Endothelial cell of umbilical vein (primary cell): ENCODE results near the gene PLOD2. TPM values are rescaled to one million over a fixed set of nuclear protein-coding genes. Genes with fewer than 3 reads are reported as not detected.

ENCODE experiments used
- BruUV-seq: library from RNA; stranded (reverse); fragments of 400-500 nt; replicated peaks from 2 replicates; lab custom pipeline; 2021; lab: Mats Ljungman, UMichigan
- CTCF ChIA-PET: fragments of 300-600, 350-600 bp; sonication (Branson Sonifier 250); formaldehyde crosslinking; loops from one replicate; lab custom pipeline; 2021; ENCODE audit warnings: antibody characterized with exemption, inconsistent platforms; lab: Charles Lee
- POLR2A ChIA-PET: fragments of 300-600, 350-600 bp; sonication (Branson Sonifier 250); formaldehyde crosslinking; loops from one replicate; lab custom pipeline; 2021; ENCODE audit warnings: antibody characterized with exemption, inconsistent platforms; lab: Charles Lee
- DNase-seq: peaks from one replicate; pipeline ENCODE4 v3.0.0-alpha.2; 2011; ENCODE audit warnings: low read depth, low spot score
- FAIRE-seq: peaks from 2 replicates; lab custom pipeline; 2011; peaks lifted over from hg19 to GRCh38; lab: Jason Lieb, UNC
- H2AFZ ChIP-seq: 2 replicates; pipeline ENCODE4 v1.6.0; 2012; ENCODE audit warnings: low read depth, low read length, control low read depth, inconsistent platforms
- H3K27ac ChIP-seq: 2 replicates; pipeline ENCODE4 v1.5.1; 2011; ENCODE audit warnings: low read depth, mild to moderate bottlenecking, control low read depth, low read length, moderate library complexity; ENCODE audit not compliant: insufficient read depth
- H3K27me3 ChIP-seq, 2 experiments: 2 replicates each; pipeline versions ENCODE4 v1.6.0 to v1.6.1; 2011; ENCODE audit warnings: low read length in 2 of 2, mixed read lengths in 1 of 2; ENCODE audit not compliant: control insufficient read depth in 2 of 2, insufficient read depth in 2 of 2
- H3K36me3 ChIP-seq, 2 experiments: 2 replicates in 1 of 2; 3 replicates in 1 of 2; pipeline ENCODE4 v1.5.1; 2011; ENCODE audit warnings: low read length in 2 of 2, mild to moderate bottlenecking in 1 of 2, moderate library complexity in 1 of 2; ENCODE audit not compliant: control insufficient read depth in 2 of 2, insufficient read depth in 2 of 2; ENCODE audit errors: extremely low read depth in 1 of 2
- H3K4me1 ChIP-seq: 3 replicates; pipeline ENCODE4 v1.5.1; 2011; ENCODE audit warnings: mild to moderate bottlenecking, low read length; ENCODE audit not compliant: control insufficient read depth, insufficient read depth; ENCODE audit errors: extremely low read depth
- H3K4me2 ChIP-seq: 2 replicates; pipeline ENCODE4 v1.6.1; 2011; ENCODE audit warnings: low read length, control low read depth, mixed read lengths; ENCODE audit not compliant: insufficient read depth
- H3K4me3 ChIP-seq, 3 experiments: fragments of 200-600 bp in 1 of 3; sonication (generic), shearing (Covaris generic) in 1 of 3; replicated peaks in 1 of 3; 2 replicates each; pipeline ENCODE4 v1.5.1; 2011 to 2016; ENCODE audit warnings: control low read depth in 3 of 3, low read length in 3 of 3, mild to moderate bottlenecking in 2 of 3, inconsistent platforms in 1 of 3, low read depth in 1 of 3, moderate library complexity in 1 of 3; ENCODE audit not compliant: insufficient read depth in 1 of 3
- H3K79me2 ChIP-seq: 2 replicates; pipeline ENCODE4 v1.6.0; 2012; ENCODE audit warnings: low read length, inconsistent platforms; ENCODE audit not compliant: control insufficient read depth, insufficient read depth
- H3K9ac ChIP-seq: replicated peaks from 2 replicates; pipeline ENCODE3; 2011; ENCODE audit warnings: low read length, control low read depth; ENCODE audit not compliant: insufficient read depth; ENCODE audit errors: extremely low read depth
- H3K9me1 ChIP-seq: replicated peaks from 3 replicates; pipeline ENCODE4 v1.6.0; 2011; ENCODE audit warnings: mild to moderate bottlenecking, low read length; ENCODE audit not compliant: control insufficient read depth, insufficient read depth; ENCODE audit errors: extremely low read depth
- H3K9me3 ChIP-seq: replicated peaks from 2 replicates; pipeline ENCODE4 v1.5.1; 2012; ENCODE audit warnings: low read length, inconsistent platforms; ENCODE audit not compliant: control insufficient read depth, insufficient read depth
- H4K20me1 ChIP-seq: replicated peaks from 2 replicates; pipeline ENCODE3; 2011; ENCODE audit warnings: mild to moderate bottlenecking, low read length; ENCODE audit not compliant: control insufficient read depth, insufficient read depth; ENCODE audit errors: extremely low read depth
- CTCF ChIP-seq, 2 donors: IDR thresholded peaks; 1 replicate in 1 of 2; 2 replicates in 1 of 2; pipeline ENCODE4 v1.5.1; 2011; ENCODE audit warnings: low read length in 2 of 2, mild to moderate bottlenecking in 2 of 2, moderate library complexity in 2 of 2, control low read depth in 1 of 2, inconsistent platforms in 1 of 2, low read depth in 1 of 2; ENCODE audit not compliant: insufficient read depth in 1 of 2; ENCODE audit errors: extremely low read depth in 1 of 2
- EZH2 ChIP-seq: IDR thresholded peaks from 2 replicates; pipeline ENCODE4 v1.6.1; 2012; ENCODE audit warnings: borderline replicate concordance, low read depth, mild to moderate bottlenecking, moderate library complexity, low read length, inconsistent platforms; ENCODE audit not compliant: severe bottlenecking
- FOS ChIP-seq: IDR thresholded peaks from 2 replicates; pipeline ENCODE4 v1.6.1; 2011; ENCODE audit warnings: mild to moderate bottlenecking, low read length, moderate library complexity, borderline replicate concordance; ENCODE audit not compliant: insufficient read depth
- GATA2 ChIP-seq: IDR thresholded peaks from 2 replicates; pipeline ENCODE4 v1.7.0; 2011; ENCODE audit warnings: low read depth, mild to moderate bottlenecking, moderate library complexity, mixed read lengths, low read length; ENCODE audit not compliant: insufficient read length, insufficient read depth
- JUN ChIP-seq: IDR thresholded peaks from 2 replicates; pipeline ENCODE4 v1.6.1; 2011; ENCODE audit warnings: borderline replicate concordance, low read depth; ENCODE audit not compliant: insufficient read length, insufficient read depth
- MYC ChIP-seq: IDR thresholded peaks from one replicate; pipeline ENCODE4 v1.6.1; 2011; ENCODE audit warnings: mild to moderate bottlenecking, low read depth, low read length
- POLR2A ChIP-seq: IDR thresholded peaks from 2 replicates; pipeline ENCODE4 v1.6.1; 2012; ENCODE audit warnings: low read depth, mild to moderate bottlenecking, control low read depth, low read length
- POLR2AphosphoS5 ChIP-seq: IDR thresholded peaks from 2 replicates; pipeline ENCODE4 v1.6.1; 2012; ENCODE audit warnings: low read depth, mild to moderate bottlenecking, control low read depth, low read length, moderate library complexity; ENCODE audit not compliant: insufficient read depth
- dilution Hi-C: fragments of 300-500 bp; cut with MboI; formaldehyde crosslinking; loops from one replicate; pipeline ENCODE4 v1.15.0; 2019; ENCODE audit warnings: low sequenced_read_pairs; ENCODE audit not compliant: extremely low pct_ligation_motif_present
- intact Hi-C: fragments of 100-400 bp; cut with micrococcal nuclease; formaldehyde crosslinking; loops from one replicate; pipeline ENCODE4 v1.10.0; 2022
- polyA plus RNA-seq, 4 experiments: library from polyadenylated mRNA; depleted of rRNA in 3 of 4; stranded (reverse) in 3 of 4; unstranded in 1 of 4; fragments of >200 nt; gene quantifications; 2 replicates each; pipeline versions ENCODE4 v1.2.1 to v1.2.3, GENCODE V29; 2011 to 2012; ENCODE audit warnings: missing spikeins in 1 of 4
- total RNA-seq: library from RNA; stranded (reverse); gene quantifications from 2 replicates; pipeline ENCODE4 v1.2.3, GENCODE V29; 2021
- TF ChIP-seq, protein P1 (sequence below): IDR thresholded peaks from 2 replicates; pipeline ENCODE4 v1.6.1; 2011; ENCODE audit not compliant: insufficient read depth, insufficient read length

The PLOD2 gene
- total and polyA plus RNA-seq, 2 donors (not counting 3 experiments of a cell fraction or from before 2014, with no cell fraction given) = 36.1 to 193 TPM

- intact Hi-C loops = no loop called here
- TF ChIP-seq GATA2 (no peak), MYC (no peak), POLR2AphosphoS5 (no peak), EZH2 (no peak), POLR2A (no peak), JUN (no peak), FOS (no peak), CTCF (IDR thresholded peaks at IDR 0.05; ENCODE audit: extremely low read depth in 1 of 2, insufficient read depth in 1 of 2, low read depth in 1 of 2, low read length in 2 of 2) (no peak)
- TF ChIP-seq, protein P1, sequence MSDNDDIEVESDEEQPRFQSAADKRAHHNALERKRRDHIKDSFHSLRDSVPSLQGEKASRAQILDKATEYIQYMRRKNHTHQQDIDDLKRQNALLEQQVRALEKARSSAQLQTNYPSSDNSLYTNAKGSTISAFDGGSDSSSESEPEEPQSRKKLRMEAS = no peak
- no peak for FAIRE-seq
Measured at GRCh38 chr3:146052056-146052790, 108.8 kb downstream of the PLOD2 start.

More at GRCh38 chr3:146052056-146052790, 108.8 kb downstream of the PLOD2 start:
- no TSS peak for BruUV-seq
- no peak overlapping the region for H3K4me2 ChIP-seq
- H3K27me3 ChIP-seq = no peaks in the 10 kb centered on the region
- no peaks in the 10 kb centered on the region for H3K4me1 ChIP-seq
- no peaks in the 10 kb centered on the region for H3K79me2 ChIP-seq
- H3K9ac ChIP-seq = no peak overlapping the region
- H3K4me3 ChIP-seq = no peak overlapping the region
- no peaks in the 10 kb centered on the region for H3K36me3 ChIP-seq
- ChIA-PET CTCF (interaction anchor here (1.1 to 1.2 kb wide), 3 partner anchors 13 to 275 kb away, joined by 3 to 4 read pairs (median 4); no protein-coding TSS in a partner anchor), POLR2A (no interaction called here)
- H2AFZ ChIP-seq = no peak overlapping the region
- no peaks in the 10 kb centered on the region for H3K9me1 ChIP-seq
- no peak for DNase-seq
- H3K9me3 ChIP-seq = no peaks in the 10 kb centered on the region
- H4K20me1 ChIP-seq = no peaks in the 10 kb centered on the region
- dilution Hi-C loops = no loop called here
- H3K27ac ChIP-seq = no peak overlapping the region
